Measurements from ENCODE around the gene CHODL.

The CHODL gene, protein sequence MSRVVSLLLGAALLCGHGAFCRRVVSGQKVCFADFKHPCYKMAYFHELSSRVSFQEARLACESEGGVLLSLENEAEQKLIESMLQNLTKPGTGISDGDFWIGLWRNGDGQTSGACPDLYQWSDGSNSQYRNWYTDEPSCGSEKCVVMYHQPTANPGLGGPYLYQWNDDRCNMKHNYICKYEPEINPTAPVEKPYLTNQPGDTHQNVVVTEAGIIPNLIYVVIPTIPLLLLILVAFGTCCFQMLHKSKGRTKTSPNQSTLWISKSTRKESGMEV

GRCh38 chr21:18244671-18245463, at the start of gene CHODL:
TSS of gene CHODL (plus strand) at chr21:18244833. CDS start at chr21:18245224, 391 bp downstream.
- no peak for DNase-seq

DNA sequence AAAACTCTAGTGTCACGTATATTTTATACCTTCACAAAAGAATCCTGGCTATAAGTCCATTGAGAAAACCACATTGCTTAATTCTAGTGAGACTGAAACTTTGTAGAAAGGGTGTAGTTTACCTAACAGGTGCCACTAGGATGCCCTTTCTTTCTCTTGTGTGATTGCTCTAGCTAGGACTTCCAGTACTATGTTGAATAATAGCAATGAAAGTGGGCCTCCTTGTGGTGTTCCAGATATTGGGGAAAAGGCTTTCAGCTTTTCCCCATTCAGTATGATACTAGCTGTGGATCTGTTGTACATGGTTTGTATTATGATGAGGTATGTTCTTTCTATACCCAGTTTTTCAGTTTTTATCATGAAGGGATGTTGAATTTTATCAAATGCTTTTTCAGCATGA, 39.7 kb upstream of the CHODL start:
- no peak for DNase-seq

GRCh38 chr21:18218331-18218730, 26.3 kb upstream of the CHODL start:
- DNase-seq = no peak

DNA sequence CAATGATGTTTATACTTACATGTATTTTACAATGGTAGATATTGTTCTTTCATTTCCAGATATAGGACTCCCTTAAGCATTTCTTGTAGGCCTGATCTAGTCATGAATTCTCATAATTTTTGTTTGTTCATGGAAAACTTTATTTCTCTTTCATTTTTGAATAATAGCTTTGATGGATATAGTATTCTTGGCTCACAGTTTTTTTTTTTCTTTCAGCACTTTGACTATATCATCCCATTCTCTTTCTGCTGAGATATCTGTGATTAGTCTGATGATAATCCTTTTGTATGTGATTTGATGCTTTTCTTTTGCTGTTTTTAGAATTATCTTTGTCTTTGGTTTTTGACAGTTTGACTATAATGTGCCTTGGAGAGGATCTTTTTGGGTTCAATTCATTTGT, 24.1 kb upstream of the CHODL start:
- DNase-seq = no peak

GRCh38 chr21:18222346-18222745, 22.3 kb upstream of the CHODL start:
- no peak for DNase-seq

DNA sequence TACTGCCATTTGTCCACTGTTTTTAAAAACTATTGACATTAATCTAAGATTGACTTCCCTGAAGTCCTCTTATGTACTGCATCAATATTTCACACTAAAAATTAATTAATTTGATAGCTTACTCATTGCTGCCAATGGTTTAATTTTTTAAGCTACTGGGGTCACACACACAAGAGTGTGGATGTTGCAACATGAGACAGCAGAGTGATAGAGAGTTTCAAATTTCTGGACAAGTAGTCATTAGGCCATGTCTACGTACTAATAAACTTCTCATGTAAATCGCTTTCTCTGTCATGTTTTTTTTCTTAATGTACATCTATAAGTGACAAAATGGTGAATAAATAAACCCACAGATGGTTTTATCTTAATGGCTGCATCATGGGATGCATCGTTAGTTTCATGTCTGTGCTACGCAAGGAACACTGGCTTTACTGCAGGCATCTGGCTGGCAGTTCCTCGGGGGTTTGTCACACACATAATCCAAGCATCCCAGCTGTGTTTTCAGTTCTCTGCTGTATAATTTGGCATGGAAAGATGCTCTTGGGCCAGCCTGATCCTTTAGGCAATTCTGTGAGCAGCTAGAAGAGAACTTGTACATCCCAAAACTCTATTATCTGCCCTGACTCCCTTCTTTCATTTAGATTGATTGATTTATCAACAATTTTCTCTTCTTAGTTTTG, 16.4 kb upstream of the CHODL start:
- DNase-seq = no peak

GRCh38 chr21:18235545-18235944, 9.1 kb upstream of the CHODL start:
- DNase-seq = no peak

- DNase-seq = no peak
Observed at GRCh38 chr21:18245464-18245967, 883 bp downstream of the CHODL start.

DNA sequence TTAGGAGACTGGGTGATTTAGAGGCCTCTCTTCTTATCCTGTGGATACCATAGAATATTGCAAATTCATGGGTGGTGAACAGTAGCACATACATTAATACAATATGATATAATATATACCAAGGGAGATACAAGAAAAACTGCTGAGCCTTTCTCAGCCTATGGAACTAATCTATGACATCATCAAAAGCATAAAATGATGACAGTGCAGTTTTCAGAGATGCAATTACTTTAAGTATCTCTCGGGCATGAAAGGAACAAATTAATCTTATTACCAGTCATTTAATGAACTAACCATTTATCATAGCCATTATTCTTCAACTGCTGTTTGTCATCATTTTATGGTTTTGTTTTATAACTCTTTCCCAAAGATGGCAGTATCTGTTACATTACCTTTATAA, 3.5 kb downstream of the CHODL start:
- no peak for DNase-seq

DNA sequence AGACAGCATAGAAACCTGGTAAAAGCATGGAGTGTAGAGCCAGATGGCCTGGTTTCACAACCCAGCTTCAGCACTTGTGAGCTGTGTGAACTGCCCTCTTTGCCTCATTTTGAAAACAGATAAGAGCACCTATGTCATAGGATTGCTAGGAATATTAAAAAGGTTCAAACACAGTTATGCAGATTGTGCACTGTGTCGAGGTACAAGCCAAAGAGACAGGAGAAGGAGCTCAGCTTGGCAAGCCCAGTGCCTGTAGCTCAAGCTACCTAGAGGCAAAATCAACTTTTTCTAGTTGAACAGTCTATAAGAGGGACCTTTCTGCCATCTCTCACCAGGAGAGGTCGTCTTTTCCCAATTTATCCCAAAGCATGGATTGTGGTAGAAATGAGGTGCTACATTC, 5.0 kb downstream of the CHODL start:
- no peak for DNase-seq

- DNase-seq = no peak
Observed at GRCh38 chr21:18251065-18251464, 6.4 kb downstream of the CHODL start.

- no peak for DNase-seq
Observed at GRCh38 chr21:18252256-18252655, 7.6 kb downstream of the CHODL start.

DNA sequence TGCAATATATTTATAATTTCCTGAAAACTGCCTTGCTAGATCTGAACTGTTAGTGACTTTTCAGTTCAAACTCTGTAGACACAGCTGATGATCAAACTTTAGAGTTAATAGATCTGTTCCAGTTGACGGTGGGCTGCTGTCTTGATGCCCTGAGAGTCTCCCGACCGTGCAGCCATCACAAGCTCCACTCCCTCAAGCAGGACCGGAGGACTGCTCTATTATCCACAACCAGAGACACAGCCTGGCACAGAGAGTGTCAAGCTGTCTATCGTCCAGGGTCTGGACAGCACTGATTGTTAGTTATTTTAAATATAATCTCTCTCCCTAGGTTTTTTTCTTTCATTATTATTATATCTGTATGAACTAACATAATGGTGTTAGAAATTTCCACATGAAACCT, 8.0 kb downstream of the CHODL start:
- DNase-seq = no peak

DNA sequence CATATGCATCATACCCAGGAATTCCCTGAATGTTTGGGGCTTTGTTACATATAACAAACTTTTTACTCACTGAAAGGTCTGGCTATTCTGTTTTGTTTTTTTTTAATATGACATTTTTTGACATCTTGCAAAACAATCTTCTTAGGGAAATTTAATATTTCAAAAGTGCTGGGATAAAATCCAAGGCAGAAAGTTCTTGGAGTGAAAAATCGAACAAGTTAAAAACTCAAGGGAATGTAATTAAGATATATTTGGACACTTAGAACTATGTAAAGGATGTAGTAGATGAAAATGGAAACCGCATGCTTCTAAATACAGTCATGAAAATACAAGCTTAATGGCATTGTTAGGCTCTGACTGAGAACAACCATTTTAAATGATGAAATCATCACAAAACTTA, 8.6 kb downstream of the CHODL start:
- DNase-seq = no peak

DNA sequence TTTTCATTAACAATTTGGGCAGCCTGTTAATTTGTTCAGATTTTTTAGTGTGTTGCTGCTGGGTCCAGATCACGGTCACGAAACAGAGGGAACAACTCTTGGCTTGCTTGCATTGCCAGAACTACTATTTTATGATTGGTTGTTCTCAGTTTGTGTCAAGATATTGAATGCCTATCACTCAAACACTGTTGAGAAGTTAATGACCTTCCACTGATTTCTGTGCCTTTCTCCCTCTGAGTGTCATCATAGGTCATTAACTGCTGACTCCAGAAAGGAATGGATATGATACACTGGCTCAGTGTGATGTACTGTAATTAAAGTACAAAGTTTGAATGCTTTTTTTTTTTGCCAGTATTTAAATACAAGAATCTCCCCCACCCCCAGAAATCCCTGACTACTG, 9.2 kb downstream of the CHODL start:
- DNase-seq = no peak

DNA sequence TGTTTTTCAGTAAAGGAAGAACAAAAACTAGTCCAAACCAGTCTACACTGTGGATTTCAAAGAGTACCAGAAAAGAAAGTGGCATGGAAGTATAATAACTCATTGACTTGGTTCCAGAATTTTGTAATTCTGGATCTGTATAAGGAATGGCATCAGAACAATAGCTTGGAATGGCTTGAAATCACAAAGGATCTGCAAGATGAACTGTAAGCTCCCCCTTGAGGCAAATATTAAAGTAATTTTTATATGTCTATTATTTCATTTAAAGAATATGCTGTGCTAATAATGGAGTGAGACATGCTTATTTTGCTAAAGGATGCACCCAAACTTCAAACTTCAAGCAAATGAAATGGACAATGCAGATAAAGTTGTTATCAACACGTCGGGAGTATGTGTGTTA, 21.3 kb downstream of the CHODL start:
- no peak for DNase-seq

DNA sequence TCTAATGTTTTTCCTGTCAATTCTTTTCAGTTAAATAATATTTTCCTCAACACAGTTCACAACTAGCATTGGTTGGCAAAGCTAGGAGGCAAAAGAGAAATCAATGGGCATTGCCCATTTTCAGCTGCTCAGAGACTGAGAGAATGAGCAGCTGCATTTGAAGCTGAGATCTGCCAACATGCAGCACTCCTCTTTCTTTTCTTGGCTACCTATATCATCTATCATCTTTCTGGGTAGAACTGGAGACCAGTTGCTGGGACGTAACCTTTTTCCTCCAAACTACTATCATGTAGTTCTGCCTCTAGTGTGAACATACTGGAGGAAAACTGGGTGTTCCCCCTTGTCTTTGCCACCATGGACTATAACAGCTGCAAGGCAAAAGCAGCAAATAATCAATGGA, 22.9 kb downstream of the CHODL start:
- DNase-seq = no peak

- DNase-seq = no peak
Observed at GRCh38 chr21:18268906-18269305, 24.3 kb downstream of the CHODL start.

- DNase-seq = no peak
Observed at GRCh38 chr21:18269856-18270255, 25.2 kb downstream of the CHODL start.

GRCh38 chr21:18273400-18273799, 28.8 kb downstream of the CHODL start:
- no peak for DNase-seq

GRCh38 chr21:18274370-18274769, 29.7 kb downstream of the CHODL start:
- DNase-seq = no peak

DNA sequence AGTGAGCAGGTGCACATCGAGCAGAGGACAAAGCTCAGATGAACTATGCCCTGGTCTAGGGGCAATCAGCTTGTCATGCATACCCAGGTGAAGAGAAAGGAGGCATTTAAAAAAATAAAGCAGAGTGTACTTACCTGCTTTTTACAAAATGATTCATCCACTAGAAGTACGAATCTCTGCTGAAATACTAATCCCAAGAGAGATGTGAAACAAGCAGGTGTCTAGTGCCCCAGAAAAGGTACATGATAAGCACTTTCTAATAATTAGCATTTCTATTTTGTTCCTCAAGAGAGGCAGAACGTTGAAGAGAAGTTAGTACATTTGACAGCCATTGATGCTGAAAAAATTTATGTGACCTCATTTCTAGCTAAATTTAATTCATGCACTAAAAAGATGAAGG, 31.1 kb downstream of the CHODL start:
- DNase-seq = no peak

DNA sequence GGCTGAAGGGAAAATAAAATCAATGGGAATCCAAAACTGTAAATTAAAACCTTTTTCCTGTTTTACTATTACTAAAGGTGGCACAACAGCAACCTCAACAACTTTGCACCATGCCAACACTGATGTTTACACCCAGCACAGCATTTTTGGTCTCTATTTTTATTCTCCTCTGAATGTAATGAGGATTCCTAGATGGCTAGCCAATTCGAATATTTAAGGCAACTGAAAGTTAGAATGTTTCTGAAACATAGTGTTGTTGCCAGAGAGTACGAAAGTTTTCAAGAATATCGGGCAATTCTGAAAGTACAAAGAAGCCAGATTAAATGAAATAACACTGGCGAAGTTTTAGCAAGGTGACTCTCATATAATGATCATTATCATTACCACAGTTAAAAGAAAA, 40.7 kb downstream of the CHODL start:
- no peak for DNase-seq

DNA sequence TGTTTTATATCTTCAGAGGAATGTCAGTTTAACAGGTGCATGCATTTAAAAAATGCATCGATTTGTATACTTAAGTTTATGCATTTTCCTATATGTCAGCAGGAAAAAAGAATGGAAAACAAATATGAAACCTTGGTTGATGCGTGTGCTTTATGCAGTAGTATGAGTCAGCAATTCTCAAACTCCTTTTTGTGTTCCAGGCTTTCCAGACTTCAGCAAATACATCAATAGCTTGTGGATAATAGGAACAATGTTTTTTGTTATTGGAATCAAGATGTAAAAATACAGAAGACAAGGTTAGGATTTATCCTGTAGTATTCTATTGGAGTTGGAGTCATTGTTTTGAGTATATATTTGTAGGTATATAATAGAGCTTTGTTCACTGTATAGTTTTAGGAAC, 45.2 kb downstream of the CHODL start:
- DNase-seq = no peak
